GM21737 (cell line): ENCODE measurements around the gene LRP5.
"Not testable (repeated sequence)": the region's sequence is repeated elsewhere in the genome, so short reads cannot be mapped to it uniquely, and the experiment has no call there.

Source experiments
- ATAC-seq: cut with Tn5 transposase; IDR thresholded peaks from one replicate; pipeline ENCODE4 v1.9.1; 2021; ENCODE audit warnings: mild to moderate bottlenecking, moderate library complexity; ENCODE audit not compliant: unreplicated experiment

Gene LRP5

GRCh38 chr11:68413591-68413999, 101.2 kb downstream of the LRP5 start:
- no peak for ATAC-seq

DNA sequence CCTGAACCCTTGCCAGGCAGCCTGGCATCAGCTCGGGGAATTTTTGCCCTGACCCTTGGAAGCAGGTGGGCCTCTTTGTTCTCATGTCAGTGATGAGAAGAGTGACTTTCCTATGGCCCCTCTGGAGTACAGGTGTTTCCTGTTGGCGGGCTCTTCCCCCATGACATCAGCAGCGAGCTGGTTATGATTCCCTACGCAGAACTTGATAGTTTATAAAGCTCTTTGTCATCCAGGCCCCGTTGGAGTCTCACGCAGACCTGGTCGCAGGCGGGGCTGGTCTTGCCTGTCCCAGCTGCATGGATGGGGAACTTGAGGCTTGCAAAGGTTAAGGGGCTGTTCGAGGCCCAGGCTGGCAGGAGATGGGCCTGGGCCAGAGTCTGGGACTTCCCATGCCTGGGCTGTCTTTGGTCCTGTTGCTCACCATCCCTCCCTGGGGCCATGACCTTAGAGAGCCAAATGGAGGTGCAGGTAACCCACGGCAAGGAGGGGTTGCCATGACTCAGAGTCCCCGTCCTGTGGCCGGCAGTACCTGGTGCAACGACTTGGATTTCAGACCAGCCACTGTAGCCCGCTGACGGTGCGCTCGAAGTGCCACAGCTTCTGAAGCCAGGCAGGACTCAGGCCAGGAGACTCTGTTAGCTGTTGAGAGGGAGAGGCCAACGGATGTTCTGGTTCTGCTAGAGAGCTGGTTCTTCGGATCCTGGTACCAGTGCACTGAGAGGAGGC, 102.3 kb downstream of the LRP5 start:
- ATAC-seq, result no peak

DNA sequence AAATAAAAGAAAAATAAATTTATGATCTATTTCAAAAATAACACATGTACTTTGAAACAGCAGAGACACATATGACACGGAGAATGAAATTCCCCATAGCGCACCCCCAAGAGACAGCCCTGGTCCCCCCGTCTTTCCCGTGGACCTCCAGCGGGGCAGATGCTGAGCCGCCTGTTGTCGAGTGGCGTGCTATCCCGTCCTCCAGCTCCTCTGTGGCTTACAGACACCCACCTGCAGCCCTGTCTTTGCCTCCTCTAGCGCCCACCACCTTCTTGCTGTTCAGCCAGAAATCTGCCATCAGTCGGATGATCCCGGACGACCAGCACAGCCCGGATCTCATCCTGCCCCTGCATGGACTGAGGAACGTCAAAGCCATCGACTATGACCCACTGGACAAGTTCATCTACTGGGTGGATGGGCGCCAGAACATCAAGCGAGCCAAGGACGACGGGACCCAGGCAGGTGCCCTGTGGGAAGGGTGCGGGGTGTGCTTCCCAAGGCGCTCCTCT, 103.7 kb downstream of the LRP5 start:
- ATAC-seq, result no peak

- ATAC-seq, result no peak
Measured at GRCh38 chr11:68418648-68419047, 106.3 kb downstream of the LRP5 start.

- ATAC-seq, result no peak
Measured at GRCh38 chr11:68420171-68420570, 107.8 kb downstream of the LRP5 start.

GRCh38 chr11:68423481-68423880, 111.1 kb downstream of the LRP5 start:
- ATAC-seq, result no peak

- no peak for ATAC-seq
Measured at GRCh38 chr11:68424101-68424632, 111.8 kb downstream of the LRP5 start.

GRCh38 chr11:68424981-68425865, 112.8 kb downstream of the LRP5 start:
- ATAC-seq, result no peak

DNA sequence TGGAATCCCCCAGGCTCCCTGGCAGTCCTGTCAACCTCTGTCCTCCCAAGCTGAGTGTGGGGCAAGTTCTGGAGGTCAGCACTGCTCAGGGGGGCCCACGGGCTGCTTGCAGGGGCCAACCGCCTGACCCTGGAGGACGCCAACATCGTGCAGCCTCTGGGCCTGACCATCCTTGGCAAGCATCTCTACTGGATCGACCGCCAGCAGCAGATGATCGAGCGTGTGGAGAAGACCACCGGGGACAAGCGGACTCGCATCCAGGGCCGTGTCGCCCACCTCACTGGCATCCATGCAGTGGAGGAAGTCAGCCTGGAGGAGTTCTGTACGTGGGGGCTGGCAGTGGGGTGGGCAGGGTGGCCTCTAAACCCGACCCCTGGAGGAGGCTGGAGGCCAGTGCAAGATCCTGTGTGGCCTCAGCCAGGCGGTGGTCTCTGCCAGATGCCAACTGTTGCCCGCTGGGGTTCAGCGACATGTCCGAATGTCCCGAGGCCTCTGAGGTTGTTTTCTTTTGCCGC, 113.5 kb downstream of the LRP5 start:
- no peak for ATAC-seq

GRCh38 chr11:68429661-68430060, 117.3 kb downstream of the LRP5 start:
- ATAC-seq, result no peak

- ATAC-seq, result no peak
Measured at GRCh38 chr11:68430384-68430783, 118.0 kb downstream of the LRP5 start.

DNA sequence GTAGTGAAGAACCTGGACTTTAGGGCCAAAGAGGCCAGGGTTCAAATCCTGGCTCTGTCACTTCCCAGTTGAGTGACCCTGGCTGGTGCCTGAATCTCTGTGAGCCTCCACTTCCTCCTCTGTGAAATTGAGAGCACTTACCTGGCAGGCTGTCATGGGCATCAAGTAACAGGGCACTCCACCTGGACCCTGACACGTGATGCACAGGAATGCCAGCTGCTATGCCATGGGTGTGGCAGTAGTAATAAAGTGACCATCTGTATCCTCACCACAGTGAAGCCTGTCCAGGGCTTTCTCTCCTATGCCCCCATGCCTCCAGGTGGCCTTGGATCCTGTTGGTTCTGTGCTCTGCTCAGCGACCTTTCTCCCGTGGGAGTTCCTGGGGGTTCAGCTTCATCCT, 118.4 kb downstream of the LRP5 start:
- ATAC-seq, result no peak

- ATAC-seq, result no peak
Measured at GRCh38 chr11:68431984-68432645, 119.7 kb downstream of the LRP5 start.

- no peak for ATAC-seq
Measured at GRCh38 chr11:68432874-68433273, 120.5 kb downstream of the LRP5 start.

DNA sequence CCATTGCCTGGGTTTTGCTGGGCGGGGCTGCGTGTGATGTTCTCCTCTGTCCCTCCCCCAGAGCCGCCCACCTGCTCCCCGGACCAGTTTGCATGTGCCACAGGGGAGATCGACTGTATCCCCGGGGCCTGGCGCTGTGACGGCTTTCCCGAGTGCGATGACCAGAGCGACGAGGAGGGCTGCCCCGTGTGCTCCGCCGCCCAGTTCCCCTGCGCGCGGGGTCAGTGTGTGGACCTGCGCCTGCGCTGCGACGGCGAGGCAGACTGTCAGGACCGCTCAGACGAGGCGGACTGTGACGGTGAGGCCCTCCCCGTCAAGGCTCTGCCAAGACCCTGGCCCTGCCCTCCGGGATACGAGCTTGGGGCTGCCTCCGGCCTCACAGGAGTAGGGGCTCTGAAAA, 121.2 kb downstream of the LRP5 start:
- no peak for ATAC-seq

DNA sequence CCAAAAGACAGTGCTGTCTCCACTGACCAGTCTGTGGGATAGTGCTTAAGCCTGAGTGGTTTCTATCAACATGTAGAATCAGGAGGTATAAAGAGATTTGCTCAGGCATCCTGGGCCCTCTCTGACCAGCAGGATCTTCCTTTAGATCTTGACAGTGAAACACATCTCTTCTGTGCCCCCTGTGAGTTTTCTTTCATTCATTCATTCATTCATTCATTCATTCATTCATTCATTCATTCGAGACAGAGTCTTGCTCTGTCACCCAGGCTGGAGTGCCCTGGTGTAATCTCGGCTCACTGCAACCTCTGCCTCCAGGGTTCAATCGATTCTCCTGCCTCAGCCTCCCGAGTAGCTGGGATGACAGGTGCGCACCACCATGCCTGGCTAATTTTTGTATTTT, 121.8 kb downstream of the LRP5 start:
- ATAC-seq, result not testable (repeated sequence)

DNA sequence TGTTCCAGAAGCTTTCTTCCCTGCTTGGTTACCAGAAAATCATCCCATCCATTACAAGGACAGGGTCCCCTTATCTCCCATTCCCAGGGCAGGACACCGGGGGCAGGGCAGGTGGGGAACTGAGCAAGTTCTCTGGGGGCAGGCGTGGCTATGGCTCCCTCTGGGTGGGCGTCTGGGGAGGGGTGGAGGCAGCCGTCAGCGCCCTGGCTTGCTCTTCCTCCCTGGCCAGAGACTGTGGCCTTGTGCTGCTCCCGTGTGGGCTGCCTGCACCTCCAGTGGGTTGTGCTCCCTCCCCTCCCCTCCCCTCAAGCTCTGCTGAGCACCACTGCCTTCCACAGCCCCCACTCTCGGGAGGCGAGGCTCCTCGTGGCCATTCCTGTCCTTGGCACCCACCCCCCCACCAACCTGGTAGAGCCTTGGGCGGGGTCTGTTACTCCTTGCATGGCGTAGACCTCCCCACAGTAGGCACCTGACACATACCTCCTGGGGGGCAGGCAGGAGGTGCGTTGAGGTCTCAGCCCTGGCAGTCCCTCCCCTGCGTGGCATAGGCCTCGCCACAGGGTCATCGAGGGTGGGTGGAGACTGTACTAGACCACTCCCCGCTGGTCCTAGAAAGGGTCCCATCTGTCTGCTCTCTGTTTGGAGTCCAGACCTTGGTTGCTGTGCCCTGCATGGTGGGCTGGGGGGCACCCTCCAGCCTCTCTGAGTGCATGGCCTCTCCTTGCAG, 123.9 kb downstream of the LRP5 start:
- ATAC-seq, result no peak

DNA sequence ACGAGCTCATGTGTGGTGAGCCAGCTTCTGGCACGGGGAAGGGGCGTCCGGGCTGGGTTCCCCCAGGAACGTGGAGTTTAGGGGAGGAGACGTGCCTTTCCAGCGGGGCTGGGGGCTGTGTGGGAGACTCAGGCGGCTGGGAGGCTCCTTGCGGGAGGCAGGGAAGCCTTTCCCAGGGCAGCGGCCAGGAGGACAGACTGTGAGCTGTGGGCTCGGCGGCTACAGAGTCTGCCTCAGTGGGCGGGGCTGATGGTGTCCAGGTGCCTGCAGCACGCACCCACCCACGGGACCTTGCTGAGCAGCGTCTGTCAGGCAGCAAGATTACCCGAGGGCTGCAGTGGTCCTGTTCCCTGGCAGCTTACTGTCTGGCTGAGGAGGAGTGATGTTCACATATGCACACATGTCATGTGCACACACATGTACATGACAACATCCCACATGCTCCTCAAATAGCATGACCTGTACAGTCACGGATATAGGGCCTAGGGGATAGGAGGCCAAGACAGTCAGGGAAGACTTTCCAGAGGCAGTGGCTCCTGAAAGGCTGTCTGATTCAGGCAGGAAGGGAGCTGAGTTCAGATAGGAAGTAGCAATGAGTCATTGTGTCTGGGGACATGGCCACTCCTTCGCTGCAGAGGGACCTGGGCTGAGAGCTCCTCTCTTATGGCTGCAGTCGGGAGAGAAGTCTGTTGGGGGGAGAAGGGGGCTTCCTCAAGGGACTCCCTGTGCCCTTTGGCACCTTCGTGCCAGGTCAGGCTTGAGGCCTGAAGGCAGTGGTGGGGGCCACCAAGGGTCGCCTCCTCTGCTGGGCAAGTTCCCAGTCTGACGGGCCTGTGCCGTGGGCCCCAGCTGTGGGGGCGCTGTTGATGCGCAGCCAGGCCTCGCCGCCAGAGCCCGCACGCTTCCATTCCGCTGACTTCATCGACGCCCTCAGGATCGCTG, 124.9 kb downstream of the LRP5 start:
- no peak for ATAC-seq
